ENCODE data around the gene PRKAR2A.
"Not testable (repeated sequence)": the region's sequence is repeated elsewhere in the genome, so short reads cannot be mapped to it uniquely, and the experiment has no call there.

The PRKAR2A gene

GRCh38 chr3:48733752-48734518 is 113.7 kb downstream of the PRKAR2A start:
- not testable (repeated sequence) for DNase-seq (ENCODE audit: low read depth, low spot score)

GRCh38 chr3:48727511-48727910 is 120.2 kb downstream of the PRKAR2A start:
- no peak for DNase-seq (ENCODE audit: low read depth, low spot score)

- not testable (repeated sequence) for DNase-seq (ENCODE audit: low read depth, low spot score)
These were observed 122.4 kb downstream of the PRKAR2A start for GRCh38 chr3:48725185-48725855.

- DNase-seq (ENCODE audit: low read depth, low spot score), result no peak
These were observed 123.9 kb downstream of the PRKAR2A start for GRCh38 chr3:48723725-48724124.

- not testable (repeated sequence) for DNase-seq (ENCODE audit: low read depth, low spot score)
These were observed 124.4 kb downstream of the PRKAR2A start for GRCh38 chr3:48723293-48723692.

- DNase-seq (ENCODE audit: low read depth, low spot score), result peak; percentile 99
These were observed 130.5 kb downstream of the PRKAR2A start, which contains the start of gene IP6K2 for GRCh38 chr3:48716982-48717746. Gene IP6K2, minus strand, starts transcription at chr3:48717221. Its CDS starts 21,930 bp downstream, at chr3:48695291.

- no peak for DNase-seq (ENCODE audit: low read depth, low spot score)
These were observed 131.1 kb downstream of the PRKAR2A start for GRCh38 chr3:48716508-48716981.

- peak; percentile 47 for DNase-seq (ENCODE audit: low read depth, low spot score)
These were observed 132.4 kb downstream of the PRKAR2A start for GRCh38 chr3:48715174-48715800.

- DNase-seq (ENCODE audit: low read depth, low spot score), result no peak
These were observed 135.9 kb downstream of the PRKAR2A start for GRCh38 chr3:48711727-48712126.

- no peak for DNase-seq (ENCODE audit: low read depth, low spot score)
These were observed 138.6 kb downstream of the PRKAR2A start for GRCh38 chr3:48709051-48709461.

GRCh38 chr3:48708481-48708889 is 139.2 kb downstream of the PRKAR2A start:
- no peak for DNase-seq (ENCODE audit: low read depth, low spot score)

GRCh38 chr3:48707157-48707556 is 140.5 kb downstream of the PRKAR2A start:
- no peak for DNase-seq (ENCODE audit: low read depth, low spot score)

GRCh38 chr3:48702320-48702920 is 145.3 kb downstream of the PRKAR2A start:
- no peak for DNase-seq (ENCODE audit: low read depth, low spot score)

GRCh38 chr3:48700731-48701405 is 146.8 kb downstream of the PRKAR2A start:
- no peak for DNase-seq (ENCODE audit: low read depth, low spot score)

- DNase-seq (ENCODE audit: low read depth, low spot score), result no peak
These were observed 148.8 kb downstream of the PRKAR2A start for GRCh38 chr3:48698891-48699290.

GRCh38 chr3:48697952-48698351 is 149.7 kb downstream of the PRKAR2A start:
- DNase-seq (ENCODE audit: low read depth, low spot score), result no peak

GRCh38 chr3:48696601-48697000 is 151.1 kb downstream of the PRKAR2A start:
- no peak for DNase-seq (ENCODE audit: low read depth, low spot score)

Data from ELF-1 (cell line).